ENCODE measurements around the gene GALNT2. TPM values are rescaled to one million over a fixed set of nuclear protein-coding genes. Genes with fewer than 3 reads are reported as not detected.
A peak's percentile ranks its signal among the peaks of the same experiment; 100 is the strongest.

GALNT2 gene
- total and polyA plus RNA-seq, 10 of the 15 experiments (the other 5 are each of a cell fraction or from before 2014, with no cell fraction given) = 0.52 to 27.7 (median 16.3) TPM

DNA sequence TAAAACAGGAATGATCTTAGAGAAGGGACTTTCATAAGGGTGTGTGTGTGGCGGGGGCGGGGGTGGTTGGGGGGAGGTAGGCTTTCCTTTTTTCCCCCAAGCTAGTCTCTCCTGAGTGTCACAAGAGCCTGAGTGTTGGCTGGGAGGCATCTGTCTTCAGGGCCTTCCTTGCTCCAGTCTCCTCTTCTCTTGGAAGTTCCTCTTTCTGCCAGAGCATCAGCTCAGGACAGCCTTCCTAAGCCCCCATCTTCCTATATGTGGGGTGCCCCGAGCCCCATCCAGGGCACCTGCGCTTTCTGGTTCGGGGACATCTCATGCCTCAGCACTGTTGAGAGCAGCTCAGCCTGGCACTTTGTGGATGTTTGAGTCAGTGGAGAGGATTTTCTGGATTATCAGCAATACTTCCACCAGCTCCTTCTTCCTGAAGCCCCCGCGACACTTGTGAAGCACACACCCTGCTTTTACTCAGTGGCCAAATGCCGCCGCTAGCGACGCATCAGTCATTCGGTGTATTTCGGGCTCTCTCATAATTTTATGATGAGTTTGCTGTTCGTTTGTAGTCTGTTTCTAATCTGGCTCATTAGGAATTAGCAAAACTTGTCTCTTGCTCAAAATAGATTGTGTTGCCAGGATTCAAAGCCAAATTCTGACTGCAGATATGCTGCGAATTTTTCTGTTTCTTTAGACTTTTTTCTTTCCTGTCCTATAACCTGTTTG lies 61.7 kb downstream of the GALNT2 start:
- Histone ChIP-seq H3K27ac (ENCODE audit: control insufficient read depth, insufficient read depth) (no peak overlapping the region), H3K36me3 (ENCODE audit: control insufficient read depth in 2 of 2, insufficient read depth in 2 of 2, low read length in 1 of 2) (no peaks in the 10 kb centered on the region; a peak in 1 of 4 replicates), H3K4me1 (ENCODE audit: control insufficient read depth, insufficient read depth, low read length) (peaks cover 30% of the 10 kb centered on the region), H4K20me1 (ENCODE audit: control insufficient read depth, insufficient read depth) (no peaks in the 10 kb centered on the region; the same call in 1 of the 2 replicates), H3K9me3 (replicated peaks; ENCODE audit: control insufficient read depth, insufficient read depth, low read length) (no peaks in the 10 kb centered on the region), H3K4me3 (no peak overlapping the region), H3K27me3 (replicated peaks in 1 of 2; ENCODE audit: control insufficient read depth in 2 of 2, insufficient read depth in 2 of 2, low read length in 1 of 2) (no peaks in the 10 kb centered on the region), H3K4me2 (ENCODE audit: control insufficient read depth, insufficient read depth) (no peak overlapping the region), H3K9ac (ENCODE audit: control insufficient read depth, insufficient read depth, low read length) (no peak overlapping the region), H3K79me2 (ENCODE audit: control insufficient read depth, insufficient read depth, low read length) (peaks cover 25% of the 10 kb centered on the region), H2AFZ (ENCODE audit: control insufficient read depth, low read depth, low read length) (no peak overlapping the region)
- in situ Hi-C loops (cut with MboI) (no loop called here), intact Hi-C loops (cut with micrococcal nuclease; ENCODE audit: unreplicated experiment) (no loop called here)
- no peak for ATAC-seq
- DNase-seq (ENCODE audit: low read depth, low spot score) = no peak
- WGBS (ENCODE audit: insufficient coverage, insufficient replicate concordance, low lambda C conversion rate, missing lambda C conversion rate) = 84% methylated on average over 15 of the region's 15 CpGs
- ChIA-PET POLR2A (no interaction called here), SMC1A (ENCODE audit: uncharacterized antibody, unreplicated experiment) (interaction anchor here (2.1 kb wide), 1 partner anchor 17 kb away, joined by 5 read pairs; no protein-coding TSS in a partner anchor), RAD21 (ENCODE audit: unreplicated experiment) (interaction anchor here (0.8 kb wide), 2 partner anchors 19 to 22 kb away, joined by 3 to 4 read pairs; no protein-coding TSS in a partner anchor), CTCF (interaction anchor here (0.9 to 3.1 kb wide), 2 partner anchors 12 to 38 kb away, joined by 3 to 10 read pairs; no protein-coding TSS in a partner anchor)
- no peak for FAIRE-seq
- TF ChIP-seq, protein P1, sequence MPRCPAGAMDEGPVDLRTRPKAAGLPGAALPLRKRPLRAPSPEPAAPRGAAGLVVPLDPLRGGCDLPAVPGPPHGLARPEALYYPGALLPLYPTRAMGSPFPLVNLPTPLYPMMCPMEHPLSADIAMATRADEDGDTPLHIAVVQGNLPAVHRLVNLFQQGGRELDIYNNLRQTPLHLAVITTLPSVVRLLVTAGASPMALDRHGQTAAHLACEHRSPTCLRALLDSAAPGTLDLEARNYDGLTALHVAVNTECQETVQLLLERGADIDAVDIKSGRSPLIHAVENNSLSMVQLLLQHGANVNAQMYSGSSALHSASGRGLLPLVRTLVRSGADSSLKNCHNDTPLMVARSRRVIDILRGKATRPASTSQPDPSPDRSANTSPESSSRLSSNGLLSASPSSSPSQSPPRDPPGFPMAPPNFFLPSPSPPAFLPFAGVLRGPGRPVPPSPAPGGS (IDR thresholded peaks at IDR 0.05; ENCODE audit: borderline replicate concordance, insufficient read depth, low read depth, low read length, poor library complexity, severe bottlenecking) = peak; percentile 37
- TF ChIP-seq EP300 (IDR thresholded peaks at IDR 0.05; ENCODE audit: borderline replicate concordance in 1 of 2, control insufficient read depth in 1 of 2, low read depth in 2 of 2, low read length in 2 of 2) (no peak), POLR2A (IDR thresholded peaks at IDR 0.05; ENCODE audit: low read depth, low read length) (no peak), CBFB (IDR thresholded peaks at IDR 0.05; ENCODE audit: low read depth) (no peak), MXI1 (IDR thresholded peaks at IDR 0.05; ENCODE audit: low read depth, low read length) (no peak), KLF5 (IDR thresholded peaks at IDR 0.05; ENCODE audit: partially characterized antibody) (no peak)
- TF ChIP-seq, protein P2, sequence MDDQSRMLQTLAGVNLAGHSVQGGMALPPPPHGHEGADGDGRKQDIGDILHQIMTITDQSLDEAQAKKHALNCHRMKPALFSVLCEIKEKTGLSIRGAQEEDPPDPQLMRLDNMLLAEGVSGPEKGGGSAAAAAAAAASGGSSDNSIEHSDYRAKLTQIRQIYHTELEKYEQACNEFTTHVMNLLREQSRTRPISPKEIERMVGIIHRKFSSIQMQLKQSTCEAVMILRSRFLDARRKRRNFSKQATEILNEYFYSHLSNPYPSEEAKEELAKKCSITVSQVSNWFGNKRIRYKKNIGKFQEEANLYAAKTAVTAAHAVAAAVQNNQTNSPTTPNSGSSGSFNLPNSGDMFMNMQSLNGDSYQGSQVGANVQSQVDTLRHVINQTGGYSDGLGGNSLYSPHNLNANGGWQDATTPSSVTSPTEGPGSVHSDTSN (IDR thresholded peaks at IDR 0.05; ENCODE audit: insufficient replicate concordance, low read depth, low read length) = peak; percentile 22
- BruUV-seq (replicated peaks) = no TSS peak
